PC-9 (cell line): Measurements from ENCODE around the gene AFAP1. TPM values are rescaled to one million over a fixed set of nuclear protein-coding genes. Genes with fewer than 3 reads are reported as not detected.

Experiments used
- BruUV-seq: library from RNA; stranded (reverse); fragments of 400-500 nt; replicated peaks from 2 replicates; lab custom pipeline; 2021; lab: Mats Ljungman, UMichigan
- CTCF ChIA-PET: fragments of 300-600 bp; sonication (Branson Sonifier 250); formaldehyde crosslinking; loops from one replicate; lab custom pipeline; 2022; ENCODE audit warnings: antibody characterized with exemption; lab: Charles Lee
- POLR2A ChIA-PET: fragments of 300-600 bp; sonication (Branson Sonifier 250); formaldehyde crosslinking; loops from one replicate; lab custom pipeline; 2022; ENCODE audit warnings: antibody characterized with exemption; ENCODE audit not compliant: unreplicated experiment; lab: Charles Lee
- DNase-seq, 2 experiments: peaks; one replicate each; pipeline versions ENCODE4 v3.0.0 to v3.0.0-alpha.2; 2015 to 2022; ENCODE audit warnings: mixed read lengths in 1 of 2
- H2AFZ ChIP-seq: fragments of 200-600 bp; sonication (generic); 2 replicates; pipeline ENCODE4 v1.8.1; 2017; ENCODE audit warnings: antibody characterized with exemption
- H3F3A ChIP-seq: fragments of 200-600 bp; sonication (generic); 2 replicates; pipeline ENCODE4 v1.8.1; 2017; ENCODE audit warnings: antibody characterized with exemption, mild to moderate bottlenecking, low read depth; ENCODE audit not compliant: insufficient read depth
- H3K27ac ChIP-seq: fragments of 200-600 bp; sonication (generic); 2 replicates; pipeline ENCODE4 v1.6.1; 2016; ENCODE audit warnings: mixed run types
- H3K27me3 ChIP-seq: fragments of 200-600 bp; sonication (generic); 2 replicates; pipeline ENCODE4 v1.6.1; 2016; ENCODE audit warnings: low read depth, mixed run types; ENCODE audit not compliant: insufficient read depth
- H3K36me3 ChIP-seq: fragments of 200-600 bp; sonication (generic); 2 replicates; pipeline ENCODE4 v1.6.1; 2016; ENCODE audit warnings: low read depth, mixed run types
- H3K4me1 ChIP-seq: fragments of 200-600 bp; sonication (generic); replicated peaks from 2 replicates; pipeline ENCODE4 v1.6.1; 2016; ENCODE audit warnings: mixed run types; ENCODE audit not compliant: insufficient read depth
- H3K4me2 ChIP-seq: fragments of 200-600 bp; sonication (generic); 2 replicates; pipeline ENCODE4 v1.6.1; 2017; ENCODE audit warnings: mixed run types
- H3K4me3 ChIP-seq: fragments of 200-600 bp; sonication (generic); 2 replicates; pipeline ENCODE4 v1.6.1; 2016; ENCODE audit warnings: mixed run types
- H3K79me2 ChIP-seq: fragments of 200-600 bp; sonication (generic); 2 replicates; pipeline ENCODE4 v1.6.1; 2017; ENCODE audit warnings: low read depth, mixed run types
- H3K9me2 ChIP-seq: fragments of 200-600 bp; sonication (generic); 2 replicates; pipeline ENCODE4 v1.8.1; 2017; ENCODE audit warnings: mild to moderate bottlenecking; ENCODE audit not compliant: insufficient read depth
- H3K9me3 ChIP-seq: fragments of 200-600 bp; sonication (generic); 2 replicates; pipeline ENCODE4 v1.8.1; 2016; ENCODE audit warnings: low read depth; ENCODE audit not compliant: insufficient read depth
- H4K20me1 ChIP-seq: fragments of 200-600 bp; sonication (generic); 2 replicates; pipeline ENCODE4 v1.8.1; 2017; ENCODE audit not compliant: insufficient read depth
- CTCF ChIP-seq: fragments of 200-600 bp; sonication (generic); conservative IDR thresholded peaks from 2 replicates; pipeline ENCODE4 v1.6.1; 2017; ENCODE audit warnings: mixed run types, antibody characterized with exemption, mild to moderate bottlenecking, moderate library complexity
- EZH2 ChIP-seq: fragments of 200-600 bp; sonication (generic); IDR thresholded peaks from 2 replicates; pipeline ENCODE4 v1.8.0; 2017; ENCODE audit warnings: antibody characterized with exemption, low read depth
- intact Hi-C: fragments of 100-400 bp; cut with micrococcal nuclease; formaldehyde crosslinking; loops from one replicate; pipeline ENCODE4 v1.10.0; 2022; ENCODE audit not compliant: unreplicated experiment
- total RNA-seq: library from RNA; stranded (reverse); gene quantifications from 2 replicates; pipeline ENCODE4 v1.2.3, GENCODE V29; 2021

Gene AFAP1
- total RNA-seq, 1 experiment from 2014 or later = 69.6 TPM

- no peaks in the 10 kb centered on the region for H3K27me3 ChIP-seq
- H3K79me2 ChIP-seq = peaks cover 4% of the 10 kb centered on the region; the same call in 1 of the 2 replicates
- ChIA-PET CTCF (interaction anchor here (0.6 to 1.2 kb wide), 4 partner anchors 39 to 219 kb away, joined by 9 to 21 read pairs (median 13); no protein-coding TSS in a partner anchor), POLR2A (no interaction called here)
- no peak overlapping the region for H2AFZ ChIP-seq
- TF ChIP-seq CTCF (no peak), EZH2 (no peak)
- peaks cover 8% of the 10 kb centered on the region for H4K20me1 ChIP-seq
- H3K4me3 ChIP-seq = no peak overlapping the region
- H3K9me3 ChIP-seq = no peaks in the 10 kb centered on the region
- peaks cover 40% of the 10 kb centered on the region for H3F3A ChIP-seq
- no TSS peak for BruUV-seq
- H3K4me1 ChIP-seq = peaks cover 11% of the 10 kb centered on the region
- peaks cover 21% of the 10 kb centered on the region for H3K36me3 ChIP-seq
- H3K4me2 ChIP-seq = no peak overlapping the region
- no peak for DNase-seq
- H3K9me2 ChIP-seq = no peaks in the 10 kb centered on the region
- intact Hi-C loops = loop anchor here (5.0 kb wide), 1 partner anchor 609 kb away; the partner anchor contains the start of gene SORCS2
- H3K27ac ChIP-seq = no peak overlapping the region
These were observed 138.7 kb downstream of the AFAP1 start for GRCh38 chr4:7801001-7801400.

GRCh38 chr4:7800410-7800809 is 139.3 kb downstream of the AFAP1 start:
- H3K27me3 ChIP-seq = no peaks in the 10 kb centered on the region
- no peak for TF ChIP-seq CTCF
- TF ChIP-seq EZH2 = no peak
- H3F3A ChIP-seq = peaks cover 34% of the 10 kb centered on the region
- peaks cover 6% of the 10 kb centered on the region for H3K4me1 ChIP-seq
- H3K9me2 ChIP-seq = no peaks in the 10 kb centered on the region
- BruUV-seq = no TSS peak
- H3K79me2 ChIP-seq = peaks cover 4% of the 10 kb centered on the region; the same call in 1 of the 2 replicates
- H3K36me3 ChIP-seq = peaks cover 21% of the 10 kb centered on the region
- CTCF ChIA-PET = no interaction called here
- intact Hi-C loops = loop anchor here (5.0 kb wide), 1 partner anchor 608 kb away; the partner anchor contains the start of gene SORCS2
- H4K20me1 ChIP-seq = peaks cover 8% of the 10 kb centered on the region
- H3K4me2 ChIP-seq = no peak overlapping the region
- no peak overlapping the region for H3K4me3 ChIP-seq
- H3K9me3 ChIP-seq = no peaks in the 10 kb centered on the region
- no peak for DNase-seq
- no peak overlapping the region for H2AFZ ChIP-seq
- no peak overlapping the region for H3K27ac ChIP-seq
- POLR2A ChIA-PET = no interaction called here

GRCh38 chr4:7799736-7800135 is 139.9 kb downstream of the AFAP1 start:
- no peaks in the 10 kb centered on the region for H3K9me3 ChIP-seq
- no peak overlapping the region for H3K4me2 ChIP-seq
- no peaks in the 10 kb centered on the region; the same call in 1 of the 2 replicates for H3K4me1 ChIP-seq
- ChIA-PET CTCF (interaction anchor here (0.7 kb wide), 1 partner anchor 194 kb away, joined by 3 read pairs; no protein-coding TSS in a partner anchor), POLR2A (no interaction called here)
- no peak overlapping the region for H3K27ac ChIP-seq
- H3K79me2 ChIP-seq = peaks cover 4% of the 10 kb centered on the region; the same call in 1 of the 2 replicates
- no peak overlapping the region for H3K4me3 ChIP-seq
- no TSS peak for BruUV-seq
- DNase-seq = no peak
- no peaks in the 10 kb centered on the region for H3K27me3 ChIP-seq
- no peak overlapping the region for H2AFZ ChIP-seq
- peaks cover 21% of the 10 kb centered on the region for H3K36me3 ChIP-seq
- peaks cover 8% of the 10 kb centered on the region for H4K20me1 ChIP-seq
- intact Hi-C loops = loop anchor here (5.0 kb wide), 1 partner anchor 607 kb away; the partner anchor contains the start of gene SORCS2
- no peaks in the 10 kb centered on the region for H3K9me2 ChIP-seq
- no peak for TF ChIP-seq CTCF
- peaks cover 27% of the 10 kb centered on the region for H3F3A ChIP-seq
